IPS-15b (cell line): ENCODE results near the gene MMP24.

Experiments used
- H3K27me3 ChIP-seq: one replicate; pipeline ENCODE4 v1.6.1; 2013; ENCODE audit warnings: low read length; ENCODE audit not compliant: control insufficient read depth, insufficient read depth
- H3K36me3 ChIP-seq: one replicate; pipeline ENCODE4 v1.6.1; 2013; ENCODE audit warnings: low read length; ENCODE audit not compliant: control insufficient read depth, insufficient read depth
- H3K4me1 ChIP-seq: one replicate; pipeline ENCODE4 v1.6.1; 2013; ENCODE audit warnings: mild to moderate bottlenecking, low read length; ENCODE audit not compliant: control insufficient read depth, insufficient read depth
- H3K4me3 ChIP-seq: one replicate; pipeline ENCODE4 v1.5.1; 2013; ENCODE audit warnings: low read depth, low read length
- H3K9ac ChIP-seq: one replicate; pipeline ENCODE4 v1.6.1; 2013; ENCODE audit warnings: low read depth, mild to moderate bottlenecking, low read length
- H3K9me3 ChIP-seq: one replicate; pipeline ENCODE4 v1.6.1; 2013; ENCODE audit warnings: mild to moderate bottlenecking, low read length; ENCODE audit not compliant: control insufficient read depth, insufficient read depth

Gene MMP24

DNA sequence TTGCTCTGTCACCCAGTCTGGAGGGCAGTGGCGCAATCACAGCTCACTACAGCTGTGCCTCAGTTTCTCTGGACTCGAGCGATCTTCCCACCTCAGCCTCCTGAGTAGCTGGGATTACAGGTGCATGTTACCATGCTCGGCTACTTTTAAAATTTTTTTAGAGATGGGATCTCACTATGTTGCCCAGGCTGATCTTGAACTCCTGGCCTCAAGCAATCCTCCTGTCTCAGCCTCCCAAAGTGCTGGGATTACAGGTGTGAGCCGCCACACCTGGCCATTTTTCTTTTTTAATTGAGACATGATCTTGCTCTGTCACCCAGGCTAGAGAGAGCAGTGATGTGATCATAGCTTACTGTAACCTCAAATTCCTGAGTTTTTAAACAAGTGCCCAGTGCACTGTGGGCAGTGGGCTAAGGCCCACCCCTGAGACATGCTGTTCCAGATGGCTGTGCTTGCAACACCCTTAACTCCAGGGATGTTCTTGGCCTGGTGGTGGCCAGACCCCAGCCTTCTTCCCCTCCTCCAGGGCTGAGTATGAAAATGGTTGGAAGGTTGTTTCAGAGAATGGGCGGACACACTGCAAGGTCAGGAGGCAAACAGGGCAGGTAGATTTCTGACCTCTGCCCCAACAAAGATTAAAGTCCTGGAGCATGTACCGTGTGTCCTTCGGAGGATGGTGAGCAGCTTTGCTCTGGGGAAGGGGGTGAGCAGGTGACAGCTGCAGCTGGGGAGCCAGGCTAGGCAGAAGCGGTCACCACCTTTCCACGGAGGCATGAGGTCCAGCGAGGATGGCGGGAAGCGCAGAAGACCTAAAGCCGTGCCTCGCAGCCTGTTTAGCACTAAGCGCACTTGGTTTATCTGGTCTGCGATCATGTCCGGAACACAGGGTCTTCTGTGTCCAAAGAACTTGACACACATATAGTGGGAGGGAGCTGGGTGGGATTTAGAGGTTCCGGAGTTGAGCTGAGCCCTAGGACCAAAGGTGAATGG is 67.1 kb downstream of the MMP24 start:
- H3K27me3 ChIP-seq = no peaks in the 10 kb centered on the region
- no peaks in the 10 kb centered on the region for H3K9me3 ChIP-seq
- H3K36me3 ChIP-seq = no peaks in the 10 kb centered on the region
- H3K4me3 ChIP-seq = no peak overlapping the region
- H3K9ac ChIP-seq = no peak overlapping the region
- H3K4me1 ChIP-seq = no peaks in the 10 kb centered on the region

DNA sequence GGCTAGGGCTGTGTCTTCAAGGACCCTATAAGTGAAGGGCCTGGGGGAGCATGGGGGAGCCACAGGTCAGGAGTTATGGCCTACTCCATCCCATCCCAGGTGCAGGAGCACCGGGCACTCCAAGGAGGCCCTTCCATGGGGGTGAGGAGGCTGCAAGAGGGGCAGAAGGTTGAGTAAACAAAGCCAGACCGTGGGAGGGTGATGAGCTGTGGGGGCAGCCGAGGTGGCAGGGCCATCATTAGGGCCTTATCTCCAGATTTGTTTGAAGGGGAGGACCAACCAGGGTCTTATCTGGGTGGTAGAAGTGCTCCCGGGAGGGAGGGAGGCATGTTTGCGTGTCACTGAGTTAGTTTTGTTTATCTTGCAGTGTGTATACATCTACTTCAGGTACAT is 67.8 kb downstream of the MMP24 start:
- Histone ChIP-seq H3K4me3 (no peak overlapping the region), H3K36me3 (no peaks in the 10 kb centered on the region), H3K9ac (no peak overlapping the region), H3K9me3 (no peaks in the 10 kb centered on the region), H3K4me1 (no peaks in the 10 kb centered on the region), H3K27me3 (no peaks in the 10 kb centered on the region)

DNA sequence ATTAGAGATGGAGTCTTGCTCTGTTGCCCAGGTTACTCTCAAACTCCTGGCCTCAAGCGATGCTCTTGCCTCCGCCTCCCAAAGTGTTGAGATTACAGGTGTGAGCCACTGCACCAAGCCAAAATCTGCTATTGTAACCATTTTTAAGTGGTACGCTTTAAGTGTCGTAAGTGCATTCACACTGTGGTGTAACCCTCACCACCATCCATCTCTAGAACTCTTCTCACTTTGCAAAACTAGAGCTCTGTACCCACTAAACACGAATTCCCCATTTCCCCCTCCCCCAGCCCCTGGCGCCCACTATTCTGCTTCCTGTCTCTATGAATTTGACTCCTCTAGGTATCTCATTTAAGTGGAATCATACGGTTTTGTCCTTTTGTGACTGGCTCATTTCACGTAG is 68.6 kb downstream of the MMP24 start:
- H3K9ac ChIP-seq = no peak overlapping the region
- H3K4me3 ChIP-seq = no peak overlapping the region
- no peaks in the 10 kb centered on the region for H3K27me3 ChIP-seq
- no peaks in the 10 kb centered on the region for H3K9me3 ChIP-seq
- H3K36me3 ChIP-seq = no peaks in the 10 kb centered on the region
- no peaks in the 10 kb centered on the region for H3K4me1 ChIP-seq

DNA sequence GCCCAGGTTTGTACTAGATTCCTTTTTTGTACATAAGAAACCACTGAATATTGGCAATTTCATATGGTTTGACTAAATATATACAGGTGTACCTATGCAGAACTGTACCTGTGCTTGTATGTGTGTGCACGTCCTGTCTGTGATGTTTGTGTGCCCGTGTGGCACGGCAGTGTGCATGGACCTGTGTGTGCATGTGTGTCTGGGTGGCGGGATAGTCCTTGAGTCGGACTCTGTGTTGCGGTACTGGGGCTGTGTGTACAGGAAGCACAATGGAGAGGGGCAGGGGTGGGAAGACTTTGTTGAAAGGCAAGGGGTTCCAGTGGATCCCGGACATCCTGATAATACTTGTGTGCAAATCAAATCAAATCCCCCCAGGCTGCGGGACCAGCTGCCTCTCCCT is 69.2 kb downstream of the MMP24 start:
- Histone ChIP-seq H3K9ac (no peak overlapping the region), H3K9me3 (no peaks in the 10 kb centered on the region), H3K4me3 (no peak overlapping the region), H3K36me3 (no peaks in the 10 kb centered on the region), H3K27me3 (no peaks in the 10 kb centered on the region), H3K4me1 (no peaks in the 10 kb centered on the region)

DNA sequence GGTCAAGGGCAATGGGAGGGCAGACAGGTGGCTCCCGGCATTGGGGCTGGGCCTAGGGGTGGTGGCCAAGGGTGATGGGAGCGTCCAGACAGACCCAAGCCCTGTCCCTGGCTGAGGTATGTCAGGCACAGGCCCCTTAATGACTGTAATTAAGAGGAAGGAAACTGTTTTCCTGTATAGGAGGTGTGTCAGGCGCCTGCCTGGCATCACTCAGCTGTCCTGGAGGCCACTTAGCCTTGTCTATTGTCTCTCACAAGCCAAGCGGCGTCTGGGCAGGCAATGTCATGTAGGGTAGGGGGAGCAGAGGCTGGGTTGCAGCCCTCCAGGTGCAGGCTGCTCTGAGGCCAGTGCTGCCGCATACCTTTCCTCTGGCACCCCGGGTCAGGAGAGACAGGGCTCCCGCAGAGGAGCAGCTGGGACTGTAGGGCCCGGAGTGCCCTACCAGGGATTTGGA is 69.6 kb downstream of the MMP24 start:
- Histone ChIP-seq H3K9ac (no peak overlapping the region), H3K4me1 (no peaks in the 10 kb centered on the region), H3K9me3 (no peaks in the 10 kb centered on the region), H3K27me3 (no peaks in the 10 kb centered on the region), H3K36me3 (no peaks in the 10 kb centered on the region), H3K4me3 (no peak overlapping the region)

DNA sequence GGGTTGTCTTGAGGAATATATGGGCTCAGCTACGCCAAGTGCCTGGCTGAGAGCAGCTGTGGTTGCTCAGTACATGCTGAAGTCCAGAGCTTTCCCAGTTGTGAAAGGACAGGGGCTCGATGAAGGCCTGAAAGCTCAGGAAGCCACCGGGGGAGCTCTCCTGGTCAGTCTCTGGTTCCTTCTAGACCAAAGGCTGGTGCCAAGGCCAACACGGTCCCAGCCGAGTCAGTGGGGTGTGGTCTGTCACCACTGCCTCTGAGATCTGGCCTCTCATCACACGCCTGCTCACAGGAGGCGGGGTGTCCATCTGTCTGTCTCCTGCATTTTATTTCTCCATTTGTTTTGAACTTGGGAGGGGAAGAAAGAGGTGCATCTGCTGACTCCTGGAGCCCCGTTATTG is 70.7 kb downstream of the MMP24 start:
- Histone ChIP-seq H3K27me3 (no peaks in the 10 kb centered on the region), H3K9ac (no peak overlapping the region), H3K4me3 (no peak overlapping the region), H3K9me3 (no peaks in the 10 kb centered on the region), H3K36me3 (no peaks in the 10 kb centered on the region), H3K4me1 (no peaks in the 10 kb centered on the region)

DNA sequence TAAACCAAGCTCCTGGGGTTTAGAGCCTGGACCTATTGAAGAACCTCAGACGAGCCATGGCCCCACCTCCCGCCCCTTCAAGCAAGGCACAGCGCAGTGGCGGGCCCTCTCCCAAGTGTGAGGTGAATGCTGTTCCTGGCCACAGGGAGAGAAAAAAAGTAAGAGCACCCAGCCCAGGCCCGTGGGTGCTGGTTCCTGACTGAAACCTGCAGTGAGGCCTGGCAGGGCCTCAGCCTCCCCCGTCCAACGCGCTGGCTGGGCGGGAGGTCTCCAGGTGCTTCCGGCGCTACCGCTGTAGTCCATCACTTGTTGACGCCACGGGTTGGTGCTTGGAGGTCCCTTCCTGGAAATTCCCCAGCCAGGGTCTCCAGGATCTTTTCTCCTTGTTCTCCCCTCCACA is 71.2 kb downstream of the MMP24 start:
- H3K9ac ChIP-seq = no peak overlapping the region
- no peaks in the 10 kb centered on the region for H3K9me3 ChIP-seq
- H3K36me3 ChIP-seq = no peaks in the 10 kb centered on the region
- H3K4me3 ChIP-seq = no peak overlapping the region
- no peaks in the 10 kb centered on the region for H3K4me1 ChIP-seq
- no peaks in the 10 kb centered on the region for H3K27me3 ChIP-seq

DNA sequence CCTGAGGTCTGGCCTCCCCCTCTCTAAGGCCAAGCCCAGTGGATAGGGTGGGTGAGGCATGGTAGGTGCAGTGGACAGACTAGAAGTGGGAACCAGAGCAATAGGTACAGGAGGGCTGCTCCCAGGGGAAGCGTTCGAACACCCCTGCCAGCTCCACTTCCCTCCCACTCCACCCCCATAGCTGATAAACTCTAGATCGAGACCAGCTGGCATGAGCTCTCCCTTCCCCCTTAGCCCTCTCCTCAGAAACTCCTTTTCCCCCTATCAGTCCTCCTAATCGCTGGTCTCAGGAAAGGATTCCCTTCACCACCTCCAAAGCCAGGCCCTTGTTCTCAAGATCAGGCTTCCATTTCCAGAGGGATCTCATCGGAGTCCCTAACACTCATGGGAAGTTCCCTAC is 71.8 kb downstream of the MMP24 start:
- H3K9ac ChIP-seq = no peak overlapping the region
- no peaks in the 10 kb centered on the region for H3K9me3 ChIP-seq
- no peaks in the 10 kb centered on the region for H3K4me1 ChIP-seq
- H3K4me3 ChIP-seq = no peak overlapping the region
- H3K27me3 ChIP-seq = no peaks in the 10 kb centered on the region
- no peaks in the 10 kb centered on the region for H3K36me3 ChIP-seq

DNA sequence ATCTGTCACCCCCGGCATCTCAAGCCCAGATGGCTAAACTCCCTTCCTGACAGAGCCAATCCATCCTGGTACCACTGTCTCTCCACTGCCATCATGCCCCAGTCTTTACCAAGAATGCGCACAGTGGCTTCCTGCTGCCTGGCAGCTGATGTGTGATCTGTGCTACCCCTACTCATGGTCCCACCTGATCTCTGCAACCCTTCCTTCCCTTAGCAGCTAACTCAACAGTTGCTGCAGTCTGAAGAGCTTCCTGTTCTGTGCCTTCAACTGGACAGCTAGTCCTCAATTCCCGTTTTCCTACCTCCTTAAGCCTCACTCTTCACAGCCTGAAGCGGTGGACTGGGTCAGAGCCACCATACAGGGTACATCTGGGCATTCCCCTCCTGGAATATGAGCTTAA is 73.3 kb downstream of the MMP24 start:
- no peaks in the 10 kb centered on the region for H3K27me3 ChIP-seq

DNA sequence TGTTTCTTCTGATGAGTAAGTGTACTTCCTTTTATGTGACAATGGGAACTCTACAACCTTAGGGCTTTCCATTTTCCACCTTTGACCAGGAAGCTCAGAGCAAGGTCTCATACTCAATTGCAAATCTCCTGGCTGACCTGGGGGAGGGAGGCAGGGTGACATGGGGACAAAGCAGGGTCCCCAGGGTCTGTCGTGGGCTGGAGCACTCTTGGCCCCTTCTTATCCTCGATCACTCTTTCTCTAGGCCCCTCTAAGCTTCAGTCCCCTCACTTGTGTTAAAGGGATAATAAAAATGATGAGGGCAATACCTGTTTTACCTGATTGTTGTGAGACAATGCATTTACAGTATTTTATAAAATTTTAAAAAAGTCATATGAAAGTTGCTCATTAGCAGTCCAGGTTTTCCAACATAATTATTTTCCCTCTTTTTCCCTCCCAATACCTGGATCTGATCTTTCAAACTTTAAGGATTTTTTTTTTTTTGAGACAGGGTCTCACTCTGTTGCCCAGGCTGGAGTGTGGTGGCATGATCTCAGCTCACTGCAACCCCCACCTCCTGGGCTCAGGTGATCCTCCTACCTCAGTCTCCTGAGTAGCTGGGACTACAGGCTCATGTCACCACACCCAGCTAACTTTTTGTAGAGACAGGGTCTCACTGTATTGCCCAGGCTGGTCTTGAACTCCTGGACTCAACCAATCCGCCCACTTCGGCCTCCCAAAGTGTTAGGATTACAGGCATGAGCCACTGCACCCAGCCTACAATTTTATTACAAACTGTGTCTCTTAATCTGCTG is 74.2 kb downstream of the MMP24 start:
- Histone ChIP-seq H3K27me3 (no peaks in the 10 kb centered on the region), H3K9ac (no peak overlapping the region), H3K36me3 (no peaks in the 10 kb centered on the region), H3K9me3 (no peaks in the 10 kb centered on the region), H3K4me1 (peaks cover 2% of the 10 kb centered on the region), H3K4me3 (no peak overlapping the region)

More for the DNA sequence above, 73.3 kb downstream of the MMP24 start:
- Histone ChIP-seq H3K9ac (no peak overlapping the region), H3K9me3 (no peaks in the 10 kb centered on the region), H3K4me1 (peaks cover 2% of the 10 kb centered on the region), H3K4me3 (no peak overlapping the region), H3K36me3 (no peaks in the 10 kb centered on the region)

DNA sequence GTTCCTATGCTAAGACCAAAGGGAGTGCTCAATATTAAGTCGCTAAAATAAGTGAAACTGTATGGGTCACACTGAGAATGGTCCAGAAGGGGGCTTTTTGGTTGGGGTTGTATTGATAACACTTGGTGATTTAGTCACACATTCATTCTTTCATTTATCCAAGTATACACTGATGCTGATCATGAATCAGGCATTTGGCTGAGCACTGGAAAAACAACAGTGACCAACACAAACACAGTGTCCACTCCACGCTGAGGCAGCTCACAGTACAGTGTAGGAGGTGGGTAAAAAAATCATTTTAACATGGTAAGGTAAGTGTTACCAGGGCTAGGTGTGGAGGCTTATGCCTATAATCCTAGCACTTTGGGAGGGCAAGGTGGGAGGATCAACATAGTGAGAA is 74.9 kb downstream of the MMP24 start:
- Histone ChIP-seq H3K27me3 (no peaks in the 10 kb centered on the region), H3K4me3 (no peak overlapping the region), H3K9me3 (no peaks in the 10 kb centered on the region), H3K36me3 (no peaks in the 10 kb centered on the region), H3K9ac (no peak overlapping the region), H3K4me1 (peaks cover 2% of the 10 kb centered on the region)
